MCF 10A (cell line): ENCODE data around the gene FA2H. TPM values are rescaled to one million over a fixed set of nuclear protein-coding genes. Genes with fewer than 3 reads are reported as not detected.

Source experiments
- Bru-seq: library from RNA; stranded (reverse); fragments of 400-500 nt; gene quantifications from one replicate; lab custom pipeline; 2021; lab: Mats Ljungman, UMichigan
- BruChase-seq, 2 experiments: library from RNA; stranded (reverse); fragments of 400-500 nt; gene quantifications; one replicate each; lab custom pipeline; 2021; lab: Mats Ljungman, UMichigan
- BruUV-seq: library from RNA; stranded (reverse); fragments of 400-500 nt; replicated peaks from 2 replicates; lab custom pipeline; 2021; lab: Mats Ljungman, UMichigan
- CTCF ChIA-PET: fragments of 300-600 bp; sonication (Branson Sonifier 250); formaldehyde crosslinking; extraction: SDS; loops from one replicate; lab custom pipeline; 2021; ENCODE audit warnings: antibody characterized with exemption, inconsistent platforms; lab: Yijun Ruan, JAX
- POLR2A ChIA-PET: fragments of 300-600, 350-650 bp; sonication (Branson Sonifier 250); formaldehyde crosslinking; extraction: SDS; loops from one replicate; lab custom pipeline; 2020; ENCODE audit warnings: antibody characterized with exemption, inconsistent platforms; lab: Yijun Ruan, JAX
- DNase-seq: peaks from one replicate; pipeline ENCODE4 v3.0.0-alpha.2; 2018; ENCODE audit not compliant: unreplicated experiment
- H3K27ac Mint-ChIP-seq: one replicate; pipeline ENCODE4 v1.8.0; 2022; ENCODE audit warnings: mild to moderate bottlenecking, low read depth, mixed read lengths; ENCODE audit not compliant: unreplicated experiment
- H3K27me3 Mint-ChIP-seq: one replicate; pipeline ENCODE4 v1.8.0; 2022; ENCODE audit warnings: mixed read lengths; ENCODE audit not compliant: insufficient read depth, unreplicated experiment
- H3K36me3 Mint-ChIP-seq: one replicate; pipeline ENCODE4 v1.8.0; 2022; ENCODE audit warnings: mild to moderate bottlenecking, moderate library complexity, mixed read lengths; ENCODE audit not compliant: insufficient read depth, unreplicated experiment
- H3K4me1 Mint-ChIP-seq: one replicate; pipeline ENCODE4 v1.8.0; 2022; ENCODE audit warnings: mixed read lengths; ENCODE audit not compliant: insufficient read depth, unreplicated experiment
- H3K4me3 Mint-ChIP-seq: one replicate; pipeline ENCODE4 v1.8.0; 2022; ENCODE audit warnings: mild to moderate bottlenecking, moderate library complexity, mixed read lengths; ENCODE audit not compliant: unreplicated experiment
- H3K9me3 Mint-ChIP-seq: one replicate; pipeline ENCODE4 v1.8.0; 2022; ENCODE audit warnings: mixed read lengths; ENCODE audit not compliant: unreplicated experiment
- intact Hi-C: fragments of 100-400 bp; cut with micrococcal nuclease; formaldehyde crosslinking; loops from 2 replicates; pipeline ENCODE4 v1.14.1; 2022
- long read RNA-seq: library from polyadenylated mRNA; stranded (forward); transcript quantifications from one replicate; pipeline ENCODE4 v2.0.0, GENCODE V29; 2022
- total RNA-seq: library from RNA; stranded (reverse); gene quantifications from 2 replicates; pipeline ENCODE4 v1.2.3, GENCODE V29; 2022
- TF ChIP-seq, protein P1 (sequence below): fragments of 200-600 bp; IDR thresholded peaks from one replicate; pipeline ENCODE4 v1.8.0; 2022; ENCODE audit warnings: antibody characterized with exemption, mild to moderate bottlenecking; ENCODE audit not compliant: unreplicated experiment

The FA2H gene, protein sequence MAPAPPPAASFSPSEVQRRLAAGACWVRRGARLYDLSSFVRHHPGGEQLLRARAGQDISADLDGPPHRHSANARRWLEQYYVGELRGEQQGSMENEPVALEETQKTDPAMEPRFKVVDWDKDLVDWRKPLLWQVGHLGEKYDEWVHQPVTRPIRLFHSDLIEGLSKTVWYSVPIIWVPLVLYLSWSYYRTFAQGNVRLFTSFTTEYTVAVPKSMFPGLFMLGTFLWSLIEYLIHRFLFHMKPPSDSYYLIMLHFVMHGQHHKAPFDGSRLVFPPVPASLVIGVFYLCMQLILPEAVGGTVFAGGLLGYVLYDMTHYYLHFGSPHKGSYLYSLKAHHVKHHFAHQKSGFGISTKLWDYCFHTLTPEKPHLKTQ
- total RNA-seq (not detected in 2 replicates), Bru-seq, nascent RNA (percentile 9 among the genes with signal in this experiment), BruChase-seq, experiment 1, labeled RNA remaining after a 6-hour chase (percentile 6 among the genes with signal in this experiment), BruChase-seq, experiment 2, labeled RNA remaining after a 2-hour chase (percentile 13 among the genes with signal in this experiment)
- long read RNA-seq, result 0 reads

DNA sequence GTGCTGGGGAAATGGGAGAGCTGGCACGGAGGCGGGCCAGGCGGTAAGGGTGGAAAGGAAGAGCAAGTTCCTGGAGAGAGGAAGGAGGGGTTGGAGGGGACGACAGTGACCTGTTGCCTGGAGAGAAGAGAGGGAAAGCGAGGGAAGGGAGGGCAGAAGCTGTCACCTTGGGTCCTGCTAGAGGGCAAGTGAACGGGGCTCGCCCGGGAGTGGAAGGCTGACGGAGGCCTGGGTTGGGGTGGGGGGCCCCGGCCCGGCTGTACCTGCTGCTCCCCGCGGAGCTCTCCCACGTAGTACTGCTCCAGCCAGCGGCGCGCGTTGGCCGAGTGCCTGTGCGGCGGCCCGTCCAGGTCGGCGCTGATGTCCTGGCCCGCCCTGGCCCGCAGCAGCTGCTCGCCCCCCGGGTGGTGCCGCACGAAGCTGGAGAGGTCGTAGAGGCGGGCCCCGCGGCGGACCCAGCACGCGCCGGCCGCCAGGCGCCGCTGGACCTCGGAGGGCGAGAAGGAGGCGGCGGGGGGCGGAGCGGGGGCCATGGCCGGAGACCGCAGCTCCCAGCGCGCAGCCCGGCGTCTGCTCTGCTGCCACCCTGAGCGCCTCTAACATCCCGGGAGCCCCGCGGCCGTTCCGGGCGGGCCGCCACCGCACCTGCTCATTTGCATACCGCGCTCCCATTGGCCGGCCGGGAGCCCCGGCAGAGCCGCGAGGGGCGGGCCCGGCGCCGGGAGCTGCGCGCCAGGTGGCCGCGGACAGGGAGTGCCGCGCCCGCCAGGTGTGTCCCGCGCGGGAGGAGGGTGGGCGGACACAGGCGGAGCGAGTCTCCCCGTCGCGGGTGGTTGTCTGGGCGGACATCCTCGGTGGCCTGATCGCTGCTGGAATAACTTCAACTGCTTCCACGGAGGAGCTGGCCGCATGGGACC, at the start of gene FA2H:
Gene FA2H (minus strand): TSS at position 598 of the 917 bp plus-strand sequence. CDS start 65 bp downstream, at position 533.
- CTCF ChIA-PET, result interaction anchor here (0.6 to 2.5 kb wide), 11 partner anchors 14 to 425 kb away, joined by 3 to 20 read pairs (median 3); no protein-coding TSS in a partner anchor
- Mint-ChIP-seq H3K4me3 (peak within 1 kb of the TSS; percentile 62), H3K27ac (no peak within 1 kb of the TSS), H3K27me3 (peaks cover 23% of the 10 kb centered on the region), H3K9me3 (no peaks in the 10 kb centered on the region), H3K36me3 (no peaks in the 10 kb centered on the region), H3K4me1 (peaks cover 13% of the 10 kb centered on the region)
- POLR2A ChIA-PET, result interaction anchor here (0.6 to 1.9 kb wide), 10 partner anchors 9 to 88 kb away, joined by 3 to 10 read pairs (median 4); no protein-coding TSS in a partner anchor
- no TSS peak for BruUV-seq
- TF ChIP-seq, protein P1, sequence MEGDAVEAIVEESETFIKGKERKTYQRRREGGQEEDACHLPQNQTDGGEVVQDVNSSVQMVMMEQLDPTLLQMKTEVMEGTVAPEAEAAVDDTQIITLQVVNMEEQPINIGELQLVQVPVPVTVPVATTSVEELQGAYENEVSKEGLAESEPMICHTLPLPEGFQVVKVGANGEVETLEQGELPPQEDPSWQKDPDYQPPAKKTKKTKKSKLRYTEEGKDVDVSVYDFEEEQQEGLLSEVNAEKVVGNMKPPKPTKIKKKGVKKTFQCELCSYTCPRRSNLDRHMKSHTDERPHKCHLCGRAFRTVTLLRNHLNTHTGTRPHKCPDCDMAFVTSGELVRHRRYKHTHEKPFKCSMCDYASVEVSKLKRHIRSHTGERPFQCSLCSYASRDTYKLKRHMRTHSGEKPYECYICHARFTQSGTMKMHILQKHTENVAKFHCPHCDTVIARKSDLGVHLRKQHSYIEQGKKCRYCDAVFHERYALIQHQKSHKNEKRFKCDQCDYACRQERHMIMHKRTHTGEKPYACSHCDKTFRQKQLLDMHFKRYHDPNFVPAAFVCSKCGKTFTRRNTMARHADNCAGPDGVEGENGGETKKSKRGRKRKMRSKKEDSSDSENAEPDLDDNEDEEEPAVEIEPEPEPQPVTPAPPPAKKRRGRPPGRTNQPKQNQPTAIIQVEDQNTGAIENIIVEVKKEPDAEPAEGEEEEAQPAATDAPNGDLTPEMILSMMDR, result peak; percentile 32
- intact Hi-C loops, result no loop called here
- peak; percentile 88 for DNase-seq

- no TSS peak for BruUV-seq
- intact Hi-C loops, result no loop called here
These were observed 43.2 kb upstream of the FA2H start for GRCh38 chr16:74817851-74818250.

DNA sequence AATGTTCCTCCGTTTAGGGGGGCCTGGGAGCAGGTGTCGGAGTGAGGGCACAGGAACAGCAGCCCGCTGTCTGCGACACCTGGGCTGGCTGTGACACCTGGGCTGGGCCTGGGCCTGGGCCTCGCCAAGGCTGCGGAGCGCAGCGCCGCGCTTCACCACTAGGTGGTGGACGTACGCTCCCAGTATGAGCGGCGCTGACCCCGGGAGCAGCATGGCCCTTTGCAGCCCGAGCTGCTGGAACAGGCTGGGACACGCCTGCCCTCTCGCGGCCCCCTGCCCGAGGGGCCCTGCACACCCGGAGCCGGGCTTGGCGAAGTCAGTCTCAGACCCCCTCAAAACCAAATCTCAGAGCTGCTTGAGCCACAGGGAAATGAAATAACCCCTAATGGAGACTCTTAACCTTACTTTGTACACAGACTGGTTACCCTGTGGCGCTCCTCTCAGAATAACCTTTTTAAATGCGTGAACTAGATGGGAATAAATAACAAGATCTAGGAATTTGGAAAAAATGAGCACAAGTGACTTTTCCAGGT, 38.6 kb upstream of the FA2H start:
- H3K4me3 Mint-ChIP-seq, result no peak overlapping the region

More at GRCh38 chr16:74817851-74818250, 43.2 kb upstream of the FA2H start:
- ChIA-PET CTCF (interaction anchor here (0.6 to 5.3 kb wide), 3 partner anchors 45 to 1395 kb away, joined by 4 to 28 read pairs (median 5); no protein-coding TSS in a partner anchor), POLR2A (no interaction called here)
- H3K9me3 Mint-ChIP-seq, result no peaks in the 10 kb centered on the region
- H3K27me3 Mint-ChIP-seq, result no peaks in the 10 kb centered on the region
- H3K4me3 Mint-ChIP-seq, result no peak overlapping the region
- no peak for DNase-seq
- no peaks in the 10 kb centered on the region for H3K36me3 Mint-ChIP-seq
- no peak overlapping the region for H3K27ac Mint-ChIP-seq
- TF ChIP-seq, protein P1, result no peak
- H3K4me1 Mint-ChIP-seq, result peaks cover 6% of the 10 kb centered on the region

More for the DNA sequence above, 38.6 kb upstream of the FA2H start:
- peak; percentile 73 for DNase-seq
- no TSS peak for BruUV-seq
- ChIA-PET POLR2A (interaction anchor here (0.7 to 2.0 kb wide), 3 partner anchors 29 to 130 kb away, joined by 3 to 15 read pairs (median 3); no protein-coding TSS in a partner anchor), CTCF (interaction anchor here (0.6 to 7.3 kb wide), 29 partner anchors 11 to 291 kb away, joined by 3 to 155 read pairs (median 4); partner anchors contain the start of gene FA2H)
- TF ChIP-seq, protein P1, result peak; percentile 90
- no peaks in the 10 kb centered on the region for H3K9me3 Mint-ChIP-seq
- intact Hi-C loops, result loop anchor here (1.0 to 2.0 kb wide), 4 partner anchors 49 to 298 kb away; partner anchors contain the start of gene MLKL
- H3K36me3 Mint-ChIP-seq, result no peaks in the 10 kb centered on the region
- no peak overlapping the region for H3K27ac Mint-ChIP-seq
- no peaks in the 10 kb centered on the region for H3K27me3 Mint-ChIP-seq
- H3K4me1 Mint-ChIP-seq, result peaks cover 15% of the 10 kb centered on the region
